A673 (cell line): ENCODE data around the gene NDST1. TPM values are rescaled to one million over a fixed set of nuclear protein-coding genes. Genes with fewer than 3 reads are reported as not detected.
A peak's percentile ranks its signal among the peaks of the same experiment; 100 is the strongest.

Experiments
- BruUV-seq: library from RNA; stranded (reverse); fragments of 400-500 nt; replicated peaks from 2 replicates; lab custom pipeline; 2021; lab: Mats Ljungman, UMichigan
- CTCF ChIA-PET: fragments of 300-600 bp; sonication (Branson Sonifier 250); formaldehyde crosslinking; loops from one replicate; lab custom pipeline; 2022; ENCODE audit warnings: antibody characterized with exemption; lab: Charles Lee
- POLR2A ChIA-PET: fragments of 300-600 bp; sonication (Branson Sonifier 250); formaldehyde crosslinking; loops from one replicate; lab custom pipeline; 2022; ENCODE audit warnings: antibody characterized with exemption; ENCODE audit not compliant: low non-redundant PET; lab: Charles Lee
- DNase-seq: peaks from one replicate; pipeline ENCODE4 v3.0.0-alpha.2; 2015; ENCODE audit warnings: low spot score
- H3K27ac ChIP-seq: fragments of 200-600 bp; sonication (generic); 2 replicates; pipeline ENCODE4 v1.5.1; 2016; ENCODE audit warnings: mixed run types, low read depth, mild to moderate bottlenecking, mixed read lengths, antibody characterized with exemption, low read length; ENCODE audit not compliant: poor library complexity, severe bottlenecking
- H3K27me3 ChIP-seq: fragments of 200-600 bp; sonication (generic); replicated peaks from 2 replicates; pipeline ENCODE4 v1.6.1; 2017; ENCODE audit warnings: mixed run types, low read depth, mild to moderate bottlenecking, mixed read lengths, antibody characterized with exemption, low read length; ENCODE audit not compliant: insufficient read depth, poor library complexity
- H3K36me3 ChIP-seq: fragments of 200-600 bp; sonication (generic); 2 replicates; pipeline ENCODE4 v1.6.1; 2016; ENCODE audit warnings: mixed run types, mild to moderate bottlenecking, mixed read lengths, antibody characterized with exemption, low read length; ENCODE audit not compliant: insufficient read depth, poor library complexity, severe bottlenecking
- H3K4me1 ChIP-seq: fragments of 200-600 bp; sonication (generic); 2 replicates; pipeline ENCODE4 v1.6.1; 2017; ENCODE audit warnings: mixed run types, mild to moderate bottlenecking, mixed read lengths, antibody characterized with exemption, low read length; ENCODE audit not compliant: insufficient read depth, poor library complexity, severe bottlenecking
- H3K4me3 ChIP-seq: fragments of 200-600 bp; sonication (generic); 2 replicates; pipeline ENCODE4 v1.5.1; 2016; ENCODE audit warnings: low read depth, mixed run types, mild to moderate bottlenecking, mixed read lengths, low read length; ENCODE audit not compliant: poor library complexity, severe bottlenecking
- H3K9me3 ChIP-seq: fragments of 200-600 bp; sonication (generic); 2 replicates; pipeline ENCODE4 v1.6.1; 2016; ENCODE audit warnings: mixed run types, low read depth, mild to moderate bottlenecking, mixed read lengths, antibody characterized with exemption, low read length; ENCODE audit not compliant: poor library complexity, severe bottlenecking
- EZH2 ChIP-seq: fragments of 200-600 bp; sonication (generic); IDR thresholded peaks from 2 replicates; pipeline ENCODE4 v1.6.1; 2017; ENCODE audit warnings: borderline replicate concordance, low read depth, mild to moderate bottlenecking, mixed read lengths, antibody characterized with exemption, low read length; ENCODE audit not compliant: poor library complexity, severe bottlenecking
- intact Hi-C: fragments of 100-400 bp; cut with micrococcal nuclease; formaldehyde crosslinking; loops from one replicate; pipeline ENCODE4 v1.10.0; 2022; ENCODE audit not compliant: unreplicated experiment
- total RNA-seq: library from RNA; stranded (reverse); gene quantifications from 2 replicates; pipeline ENCODE4 v1.2.3, GENCODE V29; 2021
- TF ChIP-seq, protein P1 (sequence below): fragments of 300-800, 200-600 bp; sonication (generic); conservative IDR thresholded peaks from 2 replicates; pipeline ENCODE4 v1.5.1; 2017; ENCODE audit warnings: low read depth, mild to moderate bottlenecking, antibody characterized with exemption, low read length, moderate library complexity, mixed read lengths

NDST1 gene
- total RNA-seq, 1 experiment from 2014 or later, result 44.0 TPM

- Histone ChIP-seq H3K27me3 (no peaks in the 10 kb centered on the region), H3K27ac (peak overlapping the region; percentile 88), H3K36me3 (no peaks in the 10 kb centered on the region), H3K9me3 (no peaks in the 10 kb centered on the region), H3K4me3 (peak overlapping the region; percentile 73), H3K4me1 (peaks cover 18% of the 10 kb centered on the region)
- POLR2A ChIA-PET, result no interaction called here
- no peak for DNase-seq
- no peak for TF ChIP-seq EZH2
- TF ChIP-seq, protein P1, sequence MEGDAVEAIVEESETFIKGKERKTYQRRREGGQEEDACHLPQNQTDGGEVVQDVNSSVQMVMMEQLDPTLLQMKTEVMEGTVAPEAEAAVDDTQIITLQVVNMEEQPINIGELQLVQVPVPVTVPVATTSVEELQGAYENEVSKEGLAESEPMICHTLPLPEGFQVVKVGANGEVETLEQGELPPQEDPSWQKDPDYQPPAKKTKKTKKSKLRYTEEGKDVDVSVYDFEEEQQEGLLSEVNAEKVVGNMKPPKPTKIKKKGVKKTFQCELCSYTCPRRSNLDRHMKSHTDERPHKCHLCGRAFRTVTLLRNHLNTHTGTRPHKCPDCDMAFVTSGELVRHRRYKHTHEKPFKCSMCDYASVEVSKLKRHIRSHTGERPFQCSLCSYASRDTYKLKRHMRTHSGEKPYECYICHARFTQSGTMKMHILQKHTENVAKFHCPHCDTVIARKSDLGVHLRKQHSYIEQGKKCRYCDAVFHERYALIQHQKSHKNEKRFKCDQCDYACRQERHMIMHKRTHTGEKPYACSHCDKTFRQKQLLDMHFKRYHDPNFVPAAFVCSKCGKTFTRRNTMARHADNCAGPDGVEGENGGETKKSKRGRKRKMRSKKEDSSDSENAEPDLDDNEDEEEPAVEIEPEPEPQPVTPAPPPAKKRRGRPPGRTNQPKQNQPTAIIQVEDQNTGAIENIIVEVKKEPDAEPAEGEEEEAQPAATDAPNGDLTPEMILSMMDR, result no peak
- intact Hi-C loops, result loop anchor here (5.0 kb wide), 1 partner anchor 37 kb away; no protein-coding TSS in a partner anchor
- no TSS peak for BruUV-seq
- CTCF ChIA-PET, result no interaction called here
Observed at GRCh38 chr5:150484964-150485692, 22.8 kb upstream of the NDST1 start.

DNA sequence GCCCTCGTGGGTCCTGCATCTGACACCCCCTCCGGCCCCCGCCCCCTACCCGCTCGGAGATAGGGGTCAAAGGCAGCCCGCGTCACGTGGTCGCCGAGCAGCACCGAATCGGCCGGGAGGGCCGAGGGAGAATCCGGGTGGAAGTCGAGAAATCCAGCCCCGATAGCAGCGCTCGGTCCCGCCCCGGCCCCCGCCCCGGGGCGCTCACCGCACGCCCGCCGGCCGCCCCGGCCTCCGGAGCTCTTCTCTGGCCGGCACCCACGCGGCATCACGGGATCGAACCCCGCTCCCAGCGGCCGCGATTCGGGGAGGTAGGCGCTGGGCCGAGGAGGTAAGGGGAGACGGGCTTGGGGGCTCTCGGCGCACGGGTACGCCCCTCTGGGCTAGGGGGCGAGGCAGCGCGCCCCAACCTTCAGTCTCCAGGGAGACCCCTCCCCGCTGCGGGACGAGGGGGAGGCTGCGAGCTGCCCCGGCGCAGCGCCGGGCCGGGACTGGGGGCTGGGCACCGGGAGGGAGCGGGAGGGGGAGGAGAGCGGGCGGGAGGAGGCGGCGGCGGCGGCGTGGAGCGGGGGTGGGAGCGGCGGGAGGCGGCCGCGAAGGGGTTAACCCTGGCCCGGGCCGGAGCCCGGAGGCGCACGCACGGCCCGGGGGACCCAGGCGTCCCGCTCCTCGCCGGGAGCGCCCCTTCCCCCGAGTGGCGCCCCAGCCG, 22.1 kb upstream of the NDST1 start:
- Histone ChIP-seq H3K4me1 (peaks cover 25% of the 10 kb centered on the region), H3K4me3 (peak overlapping the region; percentile 73), H3K27me3 (no peaks in the 10 kb centered on the region), H3K36me3 (no peaks in the 10 kb centered on the region), H3K27ac (peak overlapping the region; percentile 88), H3K9me3 (no peaks in the 10 kb centered on the region)
- peak; percentile 57 for DNase-seq
- BruUV-seq, result no TSS peak
- ChIA-PET POLR2A (no interaction called here), CTCF (no interaction called here)
- TF ChIP-seq EZH2, result no peak
- TF ChIP-seq, protein P1, result no peak
- intact Hi-C loops, result loop anchor here (5.0 kb wide), 1 partner anchor 36 kb away; no protein-coding TSS in a partner anchor

GRCh38 chr5:150486402-150487198, 21.3 kb upstream of the NDST1 start:
- Histone ChIP-seq H3K36me3 (no peaks in the 10 kb centered on the region), H3K4me1 (peaks cover 33% of the 10 kb centered on the region), H3K9me3 (no peaks in the 10 kb centered on the region), H3K27ac (peak overlapping the region; percentile 88), H3K4me3 (peak overlapping the region; percentile 73), H3K27me3 (no peaks in the 10 kb centered on the region)
- ChIA-PET POLR2A (interaction anchor here (0.6 kb wide), 1 partner anchor 656 kb away, joined by 15 read pairs; no protein-coding TSS in a partner anchor), CTCF (interaction anchor here (0.6 kb wide), 2 partner anchors 22 to 48 kb away, joined by 3 to 5 read pairs; no protein-coding TSS in a partner anchor)
- intact Hi-C loops, result loop anchor here (5.0 kb wide), 1 partner anchor 36 kb away; no protein-coding TSS in a partner anchor
- DNase-seq, result peak; percentile 69
- BruUV-seq, result no TSS peak
- TF ChIP-seq, protein P1, result no peak
- TF ChIP-seq EZH2, result no peak
